Lower lobe of right lung (tissue), 2 donors: Measurements from ENCODE around the gene ZCCHC13. TPM values are rescaled to one million over a fixed set of nuclear protein-coding genes. Genes with fewer than 3 reads are reported as not detected.

Experiments used
- ATAC-seq, 2 donors: fragments of 200-7000 bp; cut with Tn5 transposase; one replicate each; pipeline ENCODE4 v1.9.1; 2020 to 2022; ENCODE audit warnings: mild to moderate bottlenecking in 2 of 2, moderate library complexity in 2 of 2
- DNase-seq: peaks from one replicate; pipeline ENCODE4 v3.0.0-alpha.2; 2020
- H3K27ac ChIP-seq: fragments of 200-600 bp; one replicate; pipeline ENCODE4 v1.8.0; 2022
- H3K27me3 ChIP-seq: fragments of 200-600 bp; one replicate; pipeline ENCODE4 v1.8.0; 2022; ENCODE audit warnings: low read depth
- H3K36me3 ChIP-seq: fragments of 200-600 bp; one replicate; pipeline ENCODE4 v1.8.0; 2022; ENCODE audit warnings: mild to moderate bottlenecking
- H3K4me1 ChIP-seq: fragments of 200-600 bp; one replicate; pipeline ENCODE4 v1.8.0; 2022
- H3K4me3 ChIP-seq: fragments of 200-600 bp; one replicate; pipeline ENCODE4 v1.8.0; 2022; ENCODE audit warnings: mild to moderate bottlenecking
- H3K9me3 ChIP-seq: fragments of 200-600 bp; one replicate; pipeline ENCODE4 v1.8.0; 2022
- CTCF ChIP-seq: fragments of 200-600 bp; IDR thresholded peaks from one replicate; pipeline ENCODE4 v1.8.0; 2022; ENCODE audit warnings: antibody characterized with exemption, mild to moderate bottlenecking
- intact Hi-C: fragments of 100-400 bp; cut with DNase I; formaldehyde crosslinking; loops from one replicate; pipeline ENCODE4 v1.11.0; 2022
- total RNA-seq: library from RNA; stranded (reverse); fragmentation: NEBNext Ultra II Directional; extraction: Animal tissue kit (Norgen Biotek cat#: 25700); gene quantifications from one replicate; pipeline ENCODE4 v1.2.1, GENCODE V29; 2021
- donor health status: DM: no; HTN: yes; CAD: no; lungs with severe emphysema.

The ZCCHC13 gene
- total RNA-seq, 1 donor from 2014 or later = not detected

- DNase-seq (no peak), ATAC-seq (no peak)
- intact Hi-C loops = no loop called here
- no peaks in the 10 kb centered on the region for H3K9me3 ChIP-seq
- H3K27me3 ChIP-seq = no peaks in the 10 kb centered on the region
- H3K36me3 ChIP-seq = peaks cover 78% of the 10 kb centered on the region
- no peak for TF ChIP-seq CTCF
- no peaks in the 10 kb centered on the region for H3K4me1 ChIP-seq
- H3K27ac ChIP-seq = no peak overlapping the region
- H3K4me3 ChIP-seq = no peak overlapping the region
Measured at GRCh38 chrX:74274516-74274915, 29.5 kb upstream of the ZCCHC13 start.

- no peak overlapping the region for H3K27ac ChIP-seq
- H3K4me1 ChIP-seq = no peaks in the 10 kb centered on the region
- ATAC-seq (no peak), DNase-seq (no peak)
- intact Hi-C loops = no loop called here
- no peak overlapping the region for H3K4me3 ChIP-seq
- no peak for TF ChIP-seq CTCF
- H3K36me3 ChIP-seq = peaks cover 87% of the 10 kb centered on the region
- H3K9me3 ChIP-seq = no peaks in the 10 kb centered on the region
- H3K27me3 ChIP-seq = no peaks in the 10 kb centered on the region
Measured at GRCh38 chrX:74277320-74277719, 26.7 kb upstream of the ZCCHC13 start.

GRCh38 chrX:74277846-74278245, 26.1 kb upstream of the ZCCHC13 start:
- no peak overlapping the region for H3K4me3 ChIP-seq
- H3K4me1 ChIP-seq = no peaks in the 10 kb centered on the region
- DNase-seq (no peak), ATAC-seq (no peak)
- H3K27me3 ChIP-seq = no peaks in the 10 kb centered on the region
- H3K36me3 ChIP-seq = peaks cover 87% of the 10 kb centered on the region
- no peak overlapping the region for H3K27ac ChIP-seq
- H3K9me3 ChIP-seq = no peaks in the 10 kb centered on the region
- TF ChIP-seq CTCF = no peak
- intact Hi-C loops = no loop called here

- Histone ChIP-seq H3K4me3 (no peak overlapping the region), H3K4me1 (peaks cover 8% of the 10 kb centered on the region), H3K9me3 (no peaks in the 10 kb centered on the region), H3K36me3 (peaks cover 73% of the 10 kb centered on the region), H3K27me3 (no peaks in the 10 kb centered on the region), H3K27ac (no peak overlapping the region)
- no peak for DNase-seq
- TF ChIP-seq CTCF = no peak
- no peak for ATAC-seq
- intact Hi-C loops = no loop called here
Measured at GRCh38 chrX:74280759-74281158, 23.2 kb upstream of the ZCCHC13 start.

GRCh38 chrX:74284391-74284952, 19.5 kb upstream of the ZCCHC13 start:
- no peak for TF ChIP-seq CTCF
- ATAC-seq = no peak
- Histone ChIP-seq H3K9me3 (no peaks in the 10 kb centered on the region), H3K4me3 (no peak overlapping the region), H3K36me3 (peaks cover 42% of the 10 kb centered on the region), H3K27me3 (no peaks in the 10 kb centered on the region), H3K27ac (no peak overlapping the region), H3K4me1 (peaks cover 31% of the 10 kb centered on the region)
- intact Hi-C loops = no loop called here
- DNase-seq = no peak
